Activated T-helper 1 cell treated with anti-CD3 and anti-CD28 coated beads, Interleukin-12 subunit alpha, Interleukin-12 subunit beta, Interleukin-2, Interleukin-4 antibody, amounts not matched to agents 30 ng/mL and 10 ng/mL and 1 ng/mL, durations not matched to agents 14 hours and 24 hours and 36 hours (primary cell): ENCODE results near the gene PAPPA2. TPM values are rescaled to one million over a fixed set of nuclear protein-coding genes. Genes with fewer than 3 reads are reported as not detected.

Experiments used
- DNase-seq: peaks from one replicate; pipeline ENCODE4 v3.0.0; 2021; ENCODE audit warnings: low spot score
- H3K27ac Mint-ChIP-seq: one replicate; pipeline ENCODE4 v1.8.0; 2021; ENCODE audit warnings: mild to moderate bottlenecking, mixed read lengths
- H3K27me3 Mint-ChIP-seq: one replicate; pipeline ENCODE4 v1.8.0; 2022; ENCODE audit warnings: mild to moderate bottlenecking, moderate library complexity, mixed read lengths; ENCODE audit not compliant: insufficient read depth
- H3K36me3 Mint-ChIP-seq: one replicate; pipeline ENCODE4 v1.8.0; 2021; ENCODE audit warnings: low read depth, mixed read lengths
- H3K4me1 Mint-ChIP-seq: one replicate; pipeline ENCODE4 v1.8.0; 2021; ENCODE audit warnings: low read depth, mixed read lengths
- H3K4me3 Mint-ChIP-seq: one replicate; pipeline ENCODE4 v1.8.0; 2021; ENCODE audit warnings: mild to moderate bottlenecking, moderate library complexity, mixed read lengths
- H3K9me3 Mint-ChIP-seq: one replicate; pipeline ENCODE4 v1.8.0; 2021; ENCODE audit warnings: mixed read lengths
- intact Hi-C: fragments of 100-400 bp; cut with micrococcal nuclease; formaldehyde crosslinking; loops from one replicate; pipeline ENCODE4 v1.15.1; 2024
- total RNA-seq: library from RNA; stranded (reverse); gene quantifications from 2 replicates; pipeline ENCODE4 v1.2.3, GENCODE V29; 2022

PAPPA2 gene
- total RNA-seq, 1 donor from 2014 or later = 0.10 TPM

DNA sequence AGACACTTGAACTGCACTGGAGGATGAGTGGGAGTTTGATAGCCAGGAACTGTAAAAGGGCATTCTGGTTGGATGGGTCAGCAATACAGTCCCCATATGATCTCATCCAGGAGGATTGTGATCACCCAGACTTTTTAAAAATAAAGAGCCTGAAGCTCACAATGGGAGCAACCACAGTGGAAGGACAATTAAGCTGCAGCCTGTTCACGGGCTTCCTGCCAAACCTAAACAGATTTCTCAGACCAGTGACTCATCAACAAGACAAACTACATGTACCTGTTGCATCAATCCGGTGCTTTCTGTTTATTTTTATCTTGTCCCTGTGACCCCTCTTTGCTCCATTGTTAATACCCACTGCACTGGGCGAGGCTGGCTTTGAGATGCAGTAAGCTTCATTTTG is 52.3 kb downstream of the PAPPA2 start:
- Mint-ChIP-seq H3K27ac (no peak overlapping the region), H3K36me3 (no peaks in the 10 kb centered on the region), H3K4me1 (no peaks in the 10 kb centered on the region), H3K27me3 (no peaks in the 10 kb centered on the region), H3K9me3 (no peaks in the 10 kb centered on the region), H3K4me3 (no peak overlapping the region)
- no peak for DNase-seq
- intact Hi-C loops = no loop called here

DNA sequence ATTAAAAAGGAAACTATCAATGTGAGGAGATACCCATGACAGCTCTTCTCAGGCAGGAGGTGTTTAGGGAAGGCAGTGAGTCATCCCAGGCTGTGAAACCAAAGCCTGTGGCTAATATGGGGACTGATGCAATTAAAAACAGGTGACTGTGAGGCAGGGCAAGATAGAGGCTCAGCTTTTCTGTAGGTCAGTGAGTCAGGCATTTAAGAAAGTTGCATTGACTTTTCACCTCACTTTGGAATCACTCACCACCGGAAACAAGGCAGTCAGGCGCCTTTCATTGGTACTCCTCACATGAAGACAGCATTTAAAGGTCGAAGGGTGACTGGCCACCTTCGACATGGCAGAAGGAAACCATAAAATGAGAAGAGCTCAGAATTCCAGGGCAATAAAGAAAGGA is 54.5 kb downstream of the PAPPA2 start:
- Mint-ChIP-seq H3K4me1 (no peaks in the 10 kb centered on the region), H3K27me3 (no peaks in the 10 kb centered on the region), H3K9me3 (no peaks in the 10 kb centered on the region), H3K4me3 (no peak overlapping the region), H3K27ac (no peak overlapping the region), H3K36me3 (no peaks in the 10 kb centered on the region)
- intact Hi-C loops = no loop called here
- no peak for DNase-seq

DNA sequence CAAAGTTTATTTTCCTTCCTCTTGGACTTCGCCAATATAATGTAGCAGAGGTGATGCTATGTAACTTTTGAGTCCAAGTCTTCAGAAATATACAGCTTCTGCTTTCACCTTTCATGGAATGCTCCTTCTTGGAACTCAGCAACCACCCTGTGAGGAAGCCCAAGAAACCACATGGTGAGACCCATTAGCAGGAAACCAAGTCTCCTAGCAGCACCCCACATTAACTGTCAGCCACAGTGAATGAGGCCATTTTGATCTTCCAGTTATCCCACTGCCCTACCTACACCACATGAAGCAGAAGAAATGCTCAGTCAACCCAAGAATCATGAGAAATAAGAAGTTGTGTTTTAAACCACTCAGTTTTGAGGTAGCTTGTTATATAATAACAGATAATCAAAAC is 58.2 kb downstream of the PAPPA2 start:
- H3K27ac Mint-ChIP-seq = no peak overlapping the region
- H3K9me3 Mint-ChIP-seq = peaks cover 4% of the 10 kb centered on the region
- H3K36me3 Mint-ChIP-seq = no peaks in the 10 kb centered on the region
- no peaks in the 10 kb centered on the region for H3K27me3 Mint-ChIP-seq
- DNase-seq = no peak
- intact Hi-C loops = no loop called here
- no peak overlapping the region for H3K4me3 Mint-ChIP-seq
- no peaks in the 10 kb centered on the region for H3K4me1 Mint-ChIP-seq

- Mint-ChIP-seq H3K9me3 (peaks cover 4% of the 10 kb centered on the region), H3K36me3 (no peaks in the 10 kb centered on the region), H3K4me3 (no peak overlapping the region), H3K4me1 (no peaks in the 10 kb centered on the region), H3K27me3 (no peaks in the 10 kb centered on the region), H3K27ac (no peak overlapping the region)
- intact Hi-C loops = no loop called here
- no peak for DNase-seq
These were observed 59.4 kb downstream of the PAPPA2 start for GRCh38 chr1:176522310-176522845.

GRCh38 chr1:176529395-176530090 is 66.6 kb downstream of the PAPPA2 start:
- no peaks in the 10 kb centered on the region for H3K36me3 Mint-ChIP-seq
- no peaks in the 10 kb centered on the region for H3K9me3 Mint-ChIP-seq
- H3K4me3 Mint-ChIP-seq = no peak overlapping the region
- no peak overlapping the region for H3K27ac Mint-ChIP-seq
- H3K27me3 Mint-ChIP-seq = no peaks in the 10 kb centered on the region
- H3K4me1 Mint-ChIP-seq = no peaks in the 10 kb centered on the region
- intact Hi-C loops = no loop called here
- DNase-seq = no peak

GRCh38 chr1:176531036-176531435 is 68.1 kb downstream of the PAPPA2 start:
- H3K9me3 Mint-ChIP-seq = no peaks in the 10 kb centered on the region
- intact Hi-C loops = no loop called here

GRCh38 chr1:176531921-176532897 is 69.2 kb downstream of the PAPPA2 start:
- no peak for DNase-seq
- no peak overlapping the region for H3K4me3 Mint-ChIP-seq
- no peaks in the 10 kb centered on the region for H3K9me3 Mint-ChIP-seq
- H3K27ac Mint-ChIP-seq = no peak overlapping the region
- no peaks in the 10 kb centered on the region for H3K36me3 Mint-ChIP-seq
- intact Hi-C loops = no loop called here
- no peaks in the 10 kb centered on the region for H3K27me3 Mint-ChIP-seq
- no peaks in the 10 kb centered on the region for H3K4me1 Mint-ChIP-seq

More at GRCh38 chr1:176531036-176531435, 68.1 kb downstream of the PAPPA2 start:
- H3K27me3 Mint-ChIP-seq = no peaks in the 10 kb centered on the region
- DNase-seq = no peak
- no peak overlapping the region for H3K4me3 Mint-ChIP-seq
- no peaks in the 10 kb centered on the region for H3K36me3 Mint-ChIP-seq
- no peak overlapping the region for H3K27ac Mint-ChIP-seq
- H3K4me1 Mint-ChIP-seq = no peaks in the 10 kb centered on the region

DNA sequence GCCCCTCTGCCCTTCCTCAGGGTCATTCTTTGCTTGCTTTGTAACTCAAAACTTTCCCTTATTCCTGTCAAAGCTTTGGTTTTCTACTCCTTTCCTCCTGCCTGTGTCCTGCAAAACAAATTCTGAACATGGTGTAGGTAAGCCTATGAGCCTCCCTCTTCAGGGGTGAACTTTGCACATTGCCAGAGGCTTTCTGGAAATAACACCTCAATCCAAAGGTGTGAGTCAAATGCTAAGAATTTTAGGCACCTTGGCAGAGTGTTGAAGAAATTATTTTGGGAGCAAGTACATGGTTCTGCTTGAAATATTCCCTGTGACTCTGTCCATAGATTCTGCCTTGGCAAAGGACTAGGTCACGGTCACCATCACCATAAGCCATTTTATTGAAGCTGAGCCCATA is 70.0 kb downstream of the PAPPA2 start:
- Mint-ChIP-seq H3K4me3 (no peak overlapping the region), H3K27ac (no peak overlapping the region), H3K9me3 (no peaks in the 10 kb centered on the region), H3K36me3 (no peaks in the 10 kb centered on the region), H3K4me1 (no peaks in the 10 kb centered on the region), H3K27me3 (no peaks in the 10 kb centered on the region)
- intact Hi-C loops = no loop called here
- DNase-seq = no peak

- Mint-ChIP-seq H3K4me3 (no peak overlapping the region), H3K27ac (no peak overlapping the region), H3K27me3 (no peaks in the 10 kb centered on the region), H3K36me3 (no peaks in the 10 kb centered on the region), H3K9me3 (no peaks in the 10 kb centered on the region), H3K4me1 (no peaks in the 10 kb centered on the region)
- intact Hi-C loops = no loop called here
- no peak for DNase-seq
These were observed 73.6 kb downstream of the PAPPA2 start for GRCh38 chr1:176536588-176536987.

DNA sequence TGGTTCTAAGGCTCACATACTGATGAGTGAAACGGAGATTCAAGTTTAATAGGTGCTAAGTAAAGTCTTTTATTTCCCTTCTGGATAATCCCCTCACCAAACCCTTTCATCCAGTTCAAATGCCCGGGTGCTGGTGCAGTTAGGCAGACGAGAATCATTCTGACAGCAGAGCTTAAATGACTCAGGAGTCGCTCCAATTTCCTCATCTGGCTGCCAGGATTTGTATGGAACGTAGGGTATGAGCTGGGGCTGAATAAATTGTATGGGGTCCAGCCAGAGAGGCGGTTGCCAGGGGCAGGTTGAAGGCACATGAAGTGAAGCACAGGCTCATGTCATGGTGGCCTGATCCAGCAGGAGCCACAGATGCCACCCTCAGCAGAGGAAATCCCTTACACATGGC is 76.0 kb downstream of the PAPPA2 start:
- H3K27me3 Mint-ChIP-seq = no peaks in the 10 kb centered on the region
- H3K27ac Mint-ChIP-seq = no peak overlapping the region
- H3K36me3 Mint-ChIP-seq = no peaks in the 10 kb centered on the region
- no peaks in the 10 kb centered on the region for H3K9me3 Mint-ChIP-seq
- no peak overlapping the region for H3K4me3 Mint-ChIP-seq
- intact Hi-C loops = no loop called here
- H3K4me1 Mint-ChIP-seq = no peaks in the 10 kb centered on the region
- DNase-seq = no peak

- intact Hi-C loops = no loop called here
- Mint-ChIP-seq H3K4me3 (no peak overlapping the region), H3K36me3 (no peaks in the 10 kb centered on the region), H3K27me3 (no peaks in the 10 kb centered on the region), H3K4me1 (no peaks in the 10 kb centered on the region), H3K9me3 (no peaks in the 10 kb centered on the region), H3K27ac (no peak overlapping the region)
- DNase-seq = no peak
These were observed 77.5 kb downstream of the PAPPA2 start for GRCh38 chr1:176540428-176540827.

GRCh38 chr1:176541663-176542062 is 78.7 kb downstream of the PAPPA2 start:
- no peaks in the 10 kb centered on the region for H3K27me3 Mint-ChIP-seq
- no peak overlapping the region for H3K4me3 Mint-ChIP-seq
- H3K27ac Mint-ChIP-seq = no peak overlapping the region
- H3K36me3 Mint-ChIP-seq = no peaks in the 10 kb centered on the region
- intact Hi-C loops = no loop called here
- no peaks in the 10 kb centered on the region for H3K4me1 Mint-ChIP-seq
- DNase-seq = no peak
- no peaks in the 10 kb centered on the region for H3K9me3 Mint-ChIP-seq

GRCh38 chr1:176542352-176542751 is 79.4 kb downstream of the PAPPA2 start:
- DNase-seq = no peak
- no peaks in the 10 kb centered on the region for H3K36me3 Mint-ChIP-seq
- intact Hi-C loops = no loop called here
- no peak overlapping the region for H3K27ac Mint-ChIP-seq
- no peaks in the 10 kb centered on the region for H3K27me3 Mint-ChIP-seq
- H3K4me3 Mint-ChIP-seq = no peak overlapping the region
- H3K9me3 Mint-ChIP-seq = no peaks in the 10 kb centered on the region
- no peaks in the 10 kb centered on the region for H3K4me1 Mint-ChIP-seq
